GM12872 (cell line): ENCODE results near the gene SLC9A3.

Experiments used
- CTCF ChIP-seq: IDR thresholded peaks from 3 replicates; pipeline ENCODE4 v1.5.1; 2011; ENCODE audit warnings: low read depth, mild to moderate bottlenecking, low read length, moderate library complexity; ENCODE audit not compliant: insufficient read depth

The SLC9A3 gene

GRCh38 chr5:434443-435146 is 89.7 kb downstream of the SLC9A3 start:
- TF ChIP-seq CTCF: no peak

GRCh38 chr5:433836-434235 is 90.4 kb downstream of the SLC9A3 start:
- TF ChIP-seq CTCF: no peak

GRCh38 chr5:432928-433791 is 91.1 kb downstream of the SLC9A3 start:
- TF ChIP-seq CTCF: no peak

- no peak for TF ChIP-seq CTCF
Observed at GRCh38 chr5:432201-432927, 91.9 kb downstream of the SLC9A3 start.

- no peak for TF ChIP-seq CTCF
Observed at GRCh38 chr5:431711-432050, 92.6 kb downstream of the SLC9A3 start.

- TF ChIP-seq CTCF: peak; percentile 85
Observed at GRCh38 chr5:431001-431710, 93.1 kb downstream of the SLC9A3 start.

GRCh38 chr5:430214-430925 is 93.9 kb downstream of the SLC9A3 start:
- TF ChIP-seq CTCF: no peak
